ENCODE results near the gene SLC35A5. TPM values are rescaled to one million over a fixed set of nuclear protein-coding genes. Genes with fewer than 3 reads are reported as not detected.

SLC35A5 gene, protein sequence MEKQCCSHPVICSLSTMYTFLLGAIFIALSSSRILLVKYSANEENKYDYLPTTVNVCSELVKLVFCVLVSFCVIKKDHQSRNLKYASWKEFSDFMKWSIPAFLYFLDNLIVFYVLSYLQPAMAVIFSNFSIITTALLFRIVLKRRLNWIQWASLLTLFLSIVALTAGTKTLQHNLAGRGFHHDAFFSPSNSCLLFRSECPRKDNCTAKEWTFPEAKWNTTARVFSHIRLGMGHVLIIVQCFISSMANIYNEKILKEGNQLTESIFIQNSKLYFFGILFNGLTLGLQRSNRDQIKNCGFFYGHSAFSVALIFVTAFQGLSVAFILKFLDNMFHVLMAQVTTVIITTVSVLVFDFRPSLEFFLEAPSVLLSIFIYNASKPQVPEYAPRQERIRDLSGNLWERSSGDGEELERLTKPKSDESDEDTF
- total RNA-seq (10 to 100 TPM; 20.6 to 25.4 TPM), polyA plus RNA-seq (10 to 100 TPM; 11.7 to 12.2 TPM)

- DNase-seq (ENCODE audit: low spot score): peak; percentile 98
- under 1% methylated on average over 58 of the region's 58 CpGs for WGBS
- H3K27ac ChIP-seq (ENCODE audit: low read depth in 1 of 2, low read length in 2 of 2): peak within 1 kb of the TSS; percentile 93 to 99
- H3K9ac ChIP-seq (ENCODE audit: low read depth in 1 of 2, low read length in 2 of 2): peak within 1 kb of the TSS; percentile 91 to 98
- TF ChIP-seq NR2F2 (IDR thresholded peaks at IDR 0.05) (peak; percentile 31), HNF4A (conservative IDR thresholded peaks at IDR 0.05) (peak; percentile 52 to 77), GABPA (IDR thresholded peaks at IDR 0.05 in 1 of 2, conservative IDR thresholded peaks at IDR 0.05 in 1 of 2) (peak; percentile 53 to 90), MAX (IDR thresholded peaks at IDR 0.05) (peak; percentile 35), SP1 (IDR thresholded peaks at IDR 0.05) (peak; percentile 70), ATF3 (IDR thresholded peaks at IDR 0.05) (peak; percentile 66), JUND (IDR thresholded peaks at IDR 0.05) (no peak), EGR1 (IDR thresholded peaks at IDR 0.05; ENCODE audit: low read depth in 2 of 2) (peak in 1 of 2 donors; percentile 82), RAD21 (IDR thresholded peaks at IDR 0.05) (peak in 1 of 2 donors; percentile 11), FOXA2 (IDR thresholded peaks at IDR 0.05) (peak; percentile 6), CTCF (IDR thresholded peaks at IDR 0.05; ENCODE audit: low read depth, low read length, missing input control) (peak; percentile 1), RXRA (IDR thresholded peaks at IDR 0.05) (peak; percentile 18 to 27), TAF1 (conservative IDR thresholded peaks at IDR 0.05) (peak; percentile 80), ZBTB33 (IDR thresholded peaks at IDR 0.05) (peak; percentile 97), FOXA1 (IDR thresholded peaks at IDR 0.05) (peak; percentile 34), YY1 (IDR thresholded peaks at IDR 0.05) (peak; percentile 85), HNF4G (IDR thresholded peaks at IDR 0.05) (peak; percentile 11)
- TF ChIP-seq, protein P1, sequence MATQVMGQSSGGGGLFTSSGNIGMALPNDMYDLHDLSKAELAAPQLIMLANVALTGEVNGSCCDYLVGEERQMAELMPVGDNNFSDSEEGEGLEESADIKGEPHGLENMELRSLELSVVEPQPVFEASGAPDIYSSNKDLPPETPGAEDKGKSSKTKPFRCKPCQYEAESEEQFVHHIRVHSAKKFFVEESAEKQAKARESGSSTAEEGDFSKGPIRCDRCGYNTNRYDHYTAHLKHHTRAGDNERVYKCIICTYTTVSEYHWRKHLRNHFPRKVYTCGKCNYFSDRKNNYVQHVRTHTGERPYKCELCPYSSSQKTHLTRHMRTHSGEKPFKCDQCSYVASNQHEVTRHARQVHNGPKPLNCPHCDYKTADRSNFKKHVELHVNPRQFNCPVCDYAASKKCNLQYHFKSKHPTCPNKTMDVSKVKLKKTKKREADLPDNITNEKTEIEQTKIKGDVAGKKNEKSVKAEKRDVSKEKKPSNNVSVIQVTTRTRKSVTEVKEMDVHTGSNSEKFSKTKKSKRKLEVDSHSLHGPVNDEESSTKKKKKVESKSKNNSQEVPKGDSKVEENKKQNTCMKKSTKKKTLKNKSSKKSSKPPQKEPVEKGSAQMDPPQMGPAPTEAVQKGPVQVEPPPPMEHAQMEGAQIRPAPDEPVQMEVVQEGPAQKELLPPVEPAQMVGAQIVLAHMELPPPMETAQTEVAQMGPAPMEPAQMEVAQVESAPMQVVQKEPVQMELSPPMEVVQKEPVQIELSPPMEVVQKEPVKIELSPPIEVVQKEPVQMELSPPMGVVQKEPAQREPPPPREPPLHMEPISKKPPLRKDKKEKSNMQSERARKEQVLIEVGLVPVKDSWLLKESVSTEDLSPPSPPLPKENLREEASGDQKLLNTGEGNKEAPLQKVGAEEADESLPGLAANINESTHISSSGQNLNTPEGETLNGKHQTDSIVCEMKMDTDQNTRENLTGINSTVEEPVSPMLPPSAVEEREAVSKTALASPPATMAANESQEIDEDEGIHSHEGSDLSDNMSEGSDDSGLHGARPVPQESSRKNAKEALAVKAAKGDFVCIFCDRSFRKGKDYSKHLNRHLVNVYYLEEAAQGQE (IDR thresholded peaks at IDR 0.05): peak; percentile 64
- H3K4me3 ChIP-seq (ENCODE audit: low read depth in 1 of 3, low read length in 3 of 3): peak within 1 kb of the TSS; percentile 92 to 98 (median 93)
- H3K9me3 ChIP-seq (ENCODE audit: control insufficient read depth in 4 of 4, low read length in 3 of 4): no peaks in the 10 kb centered on the region
- peaks cover 0 to 3% (median 0%) of the 10 kb centered on the region in 4 donors for H3K36me3 ChIP-seq (ENCODE audit: control insufficient read depth in 4 of 4, insufficient read depth in 3 of 4, low read depth in 1 of 4, low read length in 3 of 4)
- peaks cover 4 to 19% (median 16%) of the 10 kb centered on the region in 4 donors for H3K4me1 ChIP-seq (ENCODE audit: control insufficient read depth in 4 of 4, insufficient read depth in 4 of 4, low read length in 3 of 4)
- no peaks in the 10 kb centered on the region for H3K27me3 ChIP-seq (ENCODE audit: control insufficient read depth in 4 of 4, insufficient read depth in 4 of 4, low read length in 3 of 4)
Measured at GRCh38 chr3:112561734-112562529, at the start of gene SLC35A5, which contains the start of gene ATG3. Gene SLC35A5 (plus strand): TSS chr3:112562045. CDS start chr3:112563404, 1,359 bp downstream. Gene ATG3 (minus strand): TSS chr3:112561962. CDS start chr3:112561528, 434 bp downstream.

Measured in liver (tissue), 9 donors.